ENCODE data around the gene ARHGAP10. TPM values are rescaled to one million over a fixed set of nuclear protein-coding genes. Genes with fewer than 3 reads are reported as not detected.

The ARHGAP10 gene
- total and polyA plus RNA-seq, 10 of the 15 experiments (the other 5 are each of a cell fraction or from before 2014, with no cell fraction given): 1.3 to 25.8 (median 17.2) TPM

DNA sequence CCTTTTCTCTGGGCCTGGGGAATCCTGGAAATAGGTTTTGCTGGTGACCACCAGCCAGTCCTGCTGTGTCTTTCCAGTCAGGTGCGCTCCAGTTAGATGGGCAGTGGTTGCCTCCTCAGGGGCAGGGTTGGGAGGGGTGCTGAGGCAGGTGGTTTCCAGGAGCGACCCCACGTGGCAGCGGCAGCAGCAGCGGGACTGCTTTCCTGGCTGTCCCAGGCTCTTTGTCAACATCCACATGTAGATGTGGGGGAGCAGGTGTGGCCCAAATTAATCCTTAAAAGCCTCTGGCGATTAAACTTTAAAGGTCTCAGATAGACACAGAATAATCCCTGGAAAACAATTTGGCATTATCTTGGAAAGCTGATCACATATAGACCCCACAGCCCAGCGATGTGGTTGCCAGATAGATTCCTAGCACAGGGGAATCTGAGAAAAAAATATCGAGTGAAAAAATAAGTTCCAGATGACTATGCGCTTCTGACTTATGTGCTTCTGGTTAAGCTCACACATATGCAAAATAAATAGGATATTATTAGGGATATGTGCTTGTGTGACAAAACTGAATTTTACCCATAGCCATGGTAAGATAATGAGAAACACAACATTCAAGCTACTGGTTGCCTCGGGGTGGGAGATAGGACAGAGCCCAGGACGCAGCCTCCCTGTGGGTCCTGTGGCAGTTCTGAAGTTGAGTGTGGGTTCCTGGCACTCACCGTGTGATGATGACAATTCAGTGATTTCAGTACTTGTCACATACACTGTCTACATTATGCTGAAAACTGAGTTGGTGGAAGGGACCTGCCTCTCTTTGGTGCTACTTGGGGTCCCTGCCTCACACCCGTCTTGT lies 336.4 kb downstream of the ARHGAP10 start:
- CTCF ChIA-PET: interaction anchor here (1.0 kb wide), 1 partner anchor 9 kb away, joined by 3 read pairs; no protein-coding TSS in a partner anchor
- Histone ChIP-seq H4K20me1 (ENCODE audit: control insufficient read depth, insufficient read depth) (no peaks in the 10 kb centered on the region; the same call in 1 of the 2 replicates), H3K9me3 (replicated peaks; ENCODE audit: control insufficient read depth, insufficient read depth, low read length) (no peaks in the 10 kb centered on the region; the same call in 2 of the 3 replicates), H3K36me3 (ENCODE audit: control insufficient read depth in 2 of 2, insufficient read depth in 2 of 2, low read length in 1 of 2) (peaks cover 9 to 21% of the 10 kb centered on the region in 2 experiments; a peak in 3 of 4 replicates), H2AFZ (ENCODE audit: control insufficient read depth, low read depth, low read length) (no peak overlapping the region), H3K9ac (ENCODE audit: control insufficient read depth, insufficient read depth, low read length) (no peak overlapping the region), H3K79me2 (ENCODE audit: control insufficient read depth, insufficient read depth, low read length) (no peaks in the 10 kb centered on the region), H3K27me3 (replicated peaks in 1 of 2; ENCODE audit: control insufficient read depth in 2 of 2, insufficient read depth in 2 of 2, low read length in 1 of 2) (no peaks in the 10 kb centered on the region), H3K4me2 (ENCODE audit: control insufficient read depth, insufficient read depth) (no peak overlapping the region), H3K4me3 (no peak overlapping the region), H3K27ac (ENCODE audit: control insufficient read depth, insufficient read depth) (no peak overlapping the region), H3K4me1 (ENCODE audit: control insufficient read depth, insufficient read depth, low read length) (no peaks in the 10 kb centered on the region)
- ATAC-seq (no peak), FAIRE-seq (no peak), DNase-seq (ENCODE audit: low read depth, low spot score) (no peak)
- no TSS peak for BruUV-seq (replicated peaks)
- TF ChIP-seq ZSCAN29 (IDR thresholded peaks at IDR 0.05): no peak
- WGBS (ENCODE audit: insufficient coverage, insufficient replicate concordance, low lambda C conversion rate, missing lambda C conversion rate): 49% methylated on average over 13 of the region's 13 CpGs
- in situ Hi-C loops (cut with MboI): no loop called here
- SMC1A ChIA-PET (ENCODE audit: uncharacterized antibody, unreplicated experiment): interaction anchor here (0.5 to 1.1 kb wide), 2 partner anchors 9 to 48 kb away, joined by 3 to 5 read pairs; no protein-coding TSS in a partner anchor
- RAD21 ChIA-PET (ENCODE audit: unreplicated experiment): no interaction called here
- intact Hi-C loops (cut with micrococcal nuclease; ENCODE audit: unreplicated experiment): no loop called here
- POLR2A ChIA-PET: no interaction called here

DNA sequence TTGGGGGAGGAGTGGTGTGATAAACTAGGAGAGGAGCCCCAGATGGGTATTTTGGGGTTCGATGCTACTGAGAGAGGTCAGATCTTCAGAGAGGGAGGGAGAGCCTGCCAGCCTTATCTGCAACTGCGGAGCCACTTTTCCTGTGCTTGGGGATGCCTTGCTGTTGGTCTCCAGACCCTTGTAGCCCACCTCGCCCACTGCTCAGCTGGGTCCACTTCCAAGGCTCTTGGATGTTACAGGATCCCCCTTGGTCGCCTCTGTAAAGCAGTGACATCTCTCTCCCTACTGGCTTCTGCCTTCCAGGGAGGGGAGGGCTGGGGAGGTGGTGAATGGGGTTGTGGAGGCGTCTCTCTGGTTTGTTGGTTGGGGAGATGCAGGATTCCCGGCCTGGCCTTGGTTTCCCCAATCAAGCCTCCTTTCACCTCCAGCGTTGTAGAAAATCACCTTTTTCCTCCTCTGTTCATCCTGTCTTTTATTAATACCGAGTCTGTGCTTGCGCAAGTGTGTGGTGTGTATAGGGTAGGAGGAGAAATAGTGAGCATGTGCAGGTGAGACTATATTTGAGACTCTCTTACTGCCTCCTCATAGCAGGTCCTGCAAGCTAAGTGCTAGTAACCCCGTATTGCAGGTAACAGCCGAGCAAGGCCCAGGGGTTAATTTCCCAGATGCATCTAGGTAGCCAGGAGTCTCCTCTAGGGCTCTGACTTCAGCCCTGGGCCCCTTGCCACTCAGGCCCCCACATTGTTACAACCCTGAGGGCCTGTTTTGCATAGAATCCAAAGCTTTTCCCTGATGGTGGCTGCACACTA lies 337.4 kb downstream of the ARHGAP10 start:
- FAIRE-seq (peak; percentile 35), DNase-seq (ENCODE audit: low read depth, low spot score) (no peak), ATAC-seq (no peak)
- RAD21 ChIA-PET (ENCODE audit: unreplicated experiment): no interaction called here
- CTCF ChIA-PET: no interaction called here
- WGBS (ENCODE audit: insufficient coverage, insufficient replicate concordance, low lambda C conversion rate, missing lambda C conversion rate): 89% methylated on average over 11 of the region's 11 CpGs
- no peak for TF ChIP-seq GABPA (IDR thresholded peaks at IDR 0.05; ENCODE audit: low read depth)
- no peaks in the 10 kb centered on the region; the same call in 1 of the 2 replicates for H4K20me1 ChIP-seq (ENCODE audit: control insufficient read depth, insufficient read depth)
- H3K9ac ChIP-seq (ENCODE audit: control insufficient read depth, insufficient read depth, low read length): no peak overlapping the region
- SMC1A ChIA-PET (ENCODE audit: uncharacterized antibody, unreplicated experiment): interaction anchor here (1.3 kb wide), 1 partner anchor 9 kb away, joined by 4 read pairs; no protein-coding TSS in a partner anchor
- intact Hi-C loops (cut with micrococcal nuclease; ENCODE audit: unreplicated experiment): no loop called here
- H3K36me3 ChIP-seq (ENCODE audit: control insufficient read depth in 2 of 2, insufficient read depth in 2 of 2, low read length in 1 of 2): peaks cover 8 to 17% of the 10 kb centered on the region in 2 experiments; a peak in 3 of 4 replicates
- no peak overlapping the region for H2AFZ ChIP-seq (ENCODE audit: control insufficient read depth, low read depth, low read length)
- BruUV-seq (replicated peaks): no TSS peak
- H3K9me3 ChIP-seq (replicated peaks; ENCODE audit: control insufficient read depth, insufficient read depth, low read length): peaks cover 2% of the 10 kb centered on the region; the same call in 1 of the 3 replicates
- in situ Hi-C loops (cut with MboI): no loop called here
- no peaks in the 10 kb centered on the region for H3K4me1 ChIP-seq (ENCODE audit: control insufficient read depth, insufficient read depth, low read length)
- no peaks in the 10 kb centered on the region for H3K27me3 ChIP-seq (replicated peaks in 1 of 2; ENCODE audit: control insufficient read depth in 2 of 2, insufficient read depth in 2 of 2, low read length in 1 of 2)
- no peaks in the 10 kb centered on the region for H3K79me2 ChIP-seq (ENCODE audit: control insufficient read depth, insufficient read depth, low read length)
- POLR2A ChIA-PET: no interaction called here
- no peak overlapping the region for H3K4me3 ChIP-seq
- no peak overlapping the region for H3K4me2 ChIP-seq (ENCODE audit: control insufficient read depth, insufficient read depth)
- H3K27ac ChIP-seq (ENCODE audit: control insufficient read depth, insufficient read depth): no peak overlapping the region

Data from GM12878 (cell line).